ENCODE results near the gene TRIM52.

Gene TRIM52

DNA sequence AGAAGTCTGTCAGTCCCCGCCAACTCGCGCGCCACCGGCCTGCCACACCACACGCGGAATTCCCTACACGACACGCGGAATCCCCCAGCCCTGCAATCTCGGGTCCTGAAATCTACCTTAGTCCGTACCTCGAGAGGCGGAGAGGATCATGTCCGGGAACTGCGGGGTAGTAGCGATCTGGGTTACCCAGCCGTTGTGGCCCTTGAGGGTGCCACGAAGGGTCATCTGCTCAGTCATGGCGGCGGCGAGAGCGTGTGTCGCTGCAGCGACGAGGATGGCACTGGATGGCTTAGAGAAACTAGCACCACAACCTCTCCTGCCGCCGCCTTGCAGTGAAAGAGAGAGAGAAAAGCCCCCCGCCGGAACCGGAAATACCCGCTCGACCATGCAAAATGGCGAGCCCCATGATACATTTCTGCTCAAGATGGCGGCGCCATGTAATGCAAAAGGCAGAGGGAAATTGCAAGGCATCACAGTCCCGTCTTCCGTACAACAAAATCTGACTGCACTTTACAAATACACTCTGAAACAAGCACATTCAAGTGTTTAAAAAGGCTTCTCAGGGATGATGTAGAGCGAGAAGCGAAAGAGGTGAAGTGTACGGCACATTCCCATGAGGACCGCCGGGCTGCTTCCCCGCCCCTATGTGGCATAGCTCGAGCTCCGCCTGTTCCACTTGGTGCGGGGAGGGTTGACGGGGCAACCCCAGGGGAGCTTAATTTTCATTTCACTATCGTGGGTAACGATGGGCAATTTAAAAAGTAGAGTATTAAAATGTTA is 17.2 kb downstream of the TRIM52 start, which contains the start of gene RACK1 (continued):
- TF ChIP-seq ZNF221 (tag by site-specific recombination; IDR thresholded peaks at IDR 0.05; ENCODE audit: borderline replicate concordance) (no peak), ZNF133 (tag by site-specific recombination; IDR thresholded peaks at IDR 0.05) (no peak), ZNF274 (IDR thresholded peaks at IDR 0.05; ENCODE audit: low read length) (no peak), ZNF274 (tag by site-specific recombination; IDR thresholded peaks at IDR 0.05; ENCODE audit: borderline replicate concordance) (no peak), ZXDB (tag by site-specific recombination; IDR thresholded peaks at IDR 0.05) (peak; percentile 81), ZNF510 (tag by site-specific recombination; IDR thresholded peaks at IDR 0.05; ENCODE audit: insufficient replicate concordance) (no peak), ZNF112 (tag by site-specific recombination; IDR thresholded peaks at IDR 0.05) (no peak), ZNF776 (tag by site-specific recombination; IDR thresholded peaks at IDR 0.05; ENCODE audit: borderline replicate concordance) (no peak), ZNF654 (tag by site-specific recombination; IDR thresholded peaks at IDR 0.05; ENCODE audit: low read depth) (no peak), ZNF426 (tag by site-specific recombination; IDR thresholded peaks at IDR 0.05) (no peak), ZNF837 (tag by site-specific recombination; IDR thresholded peaks at IDR 0.05) (0 out of 2 replicates have a peak, but pooled peaks have one; percentile 27), ZNF239 (tag by site-specific recombination; IDR thresholded peaks at IDR 0.05) (0 out of 2 replicates have a peak, but pooled peaks have one; percentile 52), KLF16 (tag by site-specific recombination; IDR thresholded peaks at IDR 0.05) (no peak), ZBTB21 (tag by site-specific recombination; IDR thresholded peaks at IDR 0.05) (no peak), GLI2 (tag by site-specific recombination; IDR thresholded peaks at IDR 0.05; ENCODE audit: borderline replicate concordance, low read depth) (no peak), ZNF658 (tag by site-specific recombination; IDR thresholded peaks at IDR 0.05) (no peak), ZNF174 (tag by site-specific recombination; IDR thresholded peaks at IDR 0.05) (no peak), ZNF248 (tag by site-specific recombination; IDR thresholded peaks at IDR 0.05) (no peak), KLF7 (tag by site-specific recombination; IDR thresholded peaks at IDR 0.05; ENCODE audit: borderline replicate concordance) (no peak), ZNF792 (tag by site-specific recombination; IDR thresholded peaks at IDR 0.05) (no peak), GLIS1 (tag by site-specific recombination; IDR thresholded peaks at IDR 0.05) (peak; percentile 49; the same call in 1 of the 2 replicates), ZNF335 (tag by site-specific recombination; conservative IDR thresholded peaks at IDR 0.05) (peak; percentile 96), ZNF664 (tag by site-specific recombination; IDR thresholded peaks at IDR 0.05) (no peak), MEIS1 (CRISPR knock-in tag; IDR thresholded peaks at IDR 0.05; ENCODE audit: borderline replicate concordance) (no peak)
- TF ChIP-seq, protein P1, sequence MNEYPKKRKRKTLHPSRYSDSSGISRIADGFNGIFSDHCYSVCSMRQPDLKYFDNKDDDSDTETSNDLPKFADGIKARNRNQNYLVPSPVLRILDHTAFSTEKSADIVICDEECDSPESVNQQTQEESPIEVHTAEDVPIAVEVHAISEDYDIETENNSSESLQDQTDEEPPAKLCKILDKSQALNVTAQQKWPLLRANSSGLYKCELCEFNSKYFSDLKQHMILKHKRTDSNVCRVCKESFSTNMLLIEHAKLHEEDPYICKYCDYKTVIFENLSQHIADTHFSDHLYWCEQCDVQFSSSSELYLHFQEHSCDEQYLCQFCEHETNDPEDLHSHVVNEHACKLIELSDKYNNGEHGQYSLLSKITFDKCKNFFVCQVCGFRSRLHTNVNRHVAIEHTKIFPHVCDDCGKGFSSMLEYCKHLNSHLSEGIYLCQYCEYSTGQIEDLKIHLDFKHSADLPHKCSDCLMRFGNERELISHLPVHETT (tag by site-specific recombination; IDR thresholded peaks at IDR 0.05): peak; percentile 71
- TF ChIP-seq, protein P2, sequence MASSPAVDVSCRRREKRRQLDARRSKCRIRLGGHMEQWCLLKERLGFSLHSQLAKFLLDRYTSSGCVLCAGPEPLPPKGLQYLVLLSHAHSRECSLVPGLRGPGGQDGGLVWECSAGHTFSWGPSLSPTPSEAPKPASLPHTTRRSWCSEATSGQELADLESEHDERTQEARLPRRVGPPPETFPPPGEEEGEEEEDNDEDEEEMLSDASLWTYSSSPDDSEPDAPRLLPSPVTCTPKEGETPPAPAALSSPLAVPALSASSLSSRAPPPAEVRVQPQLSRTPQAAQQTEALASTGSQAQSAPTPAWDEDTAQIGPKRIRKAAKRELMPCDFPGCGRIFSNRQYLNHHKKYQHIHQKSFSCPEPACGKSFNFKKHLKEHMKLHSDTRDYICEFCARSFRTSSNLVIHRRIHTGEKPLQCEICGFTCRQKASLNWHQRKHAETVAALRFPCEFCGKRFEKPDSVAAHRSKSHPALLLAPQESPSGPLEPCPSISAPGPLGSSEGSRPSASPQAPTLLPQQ (tag by site-specific recombination; IDR thresholded peaks at IDR 0.05): no peak; the same call in none of the 2 replicates
- TF ChIP-seq, protein P3, sequence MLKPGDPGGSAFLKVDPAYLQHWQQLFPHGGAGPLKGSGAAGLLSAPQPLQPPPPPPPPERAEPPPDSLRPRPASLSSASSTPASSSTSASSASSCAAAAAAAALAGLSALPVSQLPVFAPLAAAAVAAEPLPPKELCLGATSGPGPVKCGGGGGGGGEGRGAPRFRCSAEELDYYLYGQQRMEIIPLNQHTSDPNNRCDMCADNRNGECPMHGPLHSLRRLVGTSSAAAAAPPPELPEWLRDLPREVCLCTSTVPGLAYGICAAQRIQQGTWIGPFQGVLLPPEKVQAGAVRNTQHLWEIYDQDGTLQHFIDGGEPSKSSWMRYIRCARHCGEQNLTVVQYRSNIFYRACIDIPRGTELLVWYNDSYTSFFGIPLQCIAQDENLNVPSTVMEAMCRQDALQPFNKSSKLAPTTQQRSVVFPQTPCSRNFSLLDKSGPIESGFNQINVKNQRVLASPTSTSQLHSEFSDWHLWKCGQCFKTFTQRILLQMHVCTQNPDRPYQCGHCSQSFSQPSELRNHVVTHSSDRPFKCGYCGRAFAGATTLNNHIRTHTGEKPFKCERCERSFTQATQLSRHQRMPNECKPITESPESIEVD (tag by site-specific recombination; IDR thresholded peaks at IDR 0.05): no peak; the same call in 1 of the 2 replicates
- TF ChIP-seq, protein P4, sequence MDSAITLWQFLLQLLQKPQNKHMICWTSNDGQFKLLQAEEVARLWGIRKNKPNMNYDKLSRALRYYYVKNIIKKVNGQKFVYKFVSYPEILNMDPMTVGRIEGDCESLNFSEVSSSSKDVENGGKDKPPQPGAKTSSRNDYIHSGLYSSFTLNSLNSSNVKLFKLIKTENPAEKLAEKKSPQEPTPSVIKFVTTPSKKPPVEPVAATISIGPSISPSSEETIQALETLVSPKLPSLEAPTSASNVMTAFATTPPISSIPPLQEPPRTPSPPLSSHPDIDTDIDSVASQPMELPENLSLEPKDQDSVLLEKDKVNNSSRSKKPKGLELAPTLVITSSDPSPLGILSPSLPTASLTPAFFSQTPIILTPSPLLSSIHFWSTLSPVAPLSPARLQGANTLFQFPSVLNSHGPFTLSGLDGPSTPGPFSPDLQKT (IDR thresholded peaks at IDR 0.05; ENCODE audit: borderline replicate concordance, low read depth, low read length): no peak
- TF ChIP-seq, protein P5, sequence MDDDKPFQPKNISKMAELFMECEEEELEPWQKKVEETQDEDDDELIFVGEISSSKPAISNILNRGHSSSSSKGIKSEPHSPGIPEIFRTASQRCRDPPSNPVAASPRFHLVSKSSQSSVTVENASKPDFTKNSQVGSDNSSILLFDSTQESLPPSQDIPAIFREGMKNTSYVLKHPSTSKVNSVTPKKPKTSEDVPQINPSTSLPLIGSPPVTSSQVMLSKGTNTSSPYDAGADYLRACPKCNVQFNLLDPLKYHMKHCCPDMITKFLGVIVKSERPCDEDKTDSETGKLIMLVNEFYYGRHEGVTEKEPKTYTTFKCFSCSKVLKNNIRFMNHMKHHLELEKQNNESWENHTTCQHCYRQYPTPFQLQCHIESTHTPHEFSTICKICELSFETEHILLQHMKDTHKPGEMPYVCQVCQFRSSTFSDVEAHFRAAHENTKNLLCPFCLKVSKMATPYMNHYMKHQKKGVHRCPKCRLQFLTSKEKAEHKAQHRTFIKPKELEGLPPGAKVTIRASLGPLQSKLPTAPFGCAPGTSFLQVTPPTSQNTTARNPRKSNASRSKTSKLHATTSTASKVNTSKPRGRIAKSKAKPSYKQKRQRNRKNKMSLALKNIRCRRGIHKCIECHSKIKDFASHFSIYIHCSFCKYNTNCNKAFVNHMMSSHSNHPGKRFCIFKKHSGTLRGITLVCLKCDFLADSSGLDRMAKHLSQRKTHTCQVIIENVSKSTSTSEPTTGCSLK (tag by site-specific recombination; IDR thresholded peaks at IDR 0.05): no peak
- TF ChIP-seq, protein P6, sequence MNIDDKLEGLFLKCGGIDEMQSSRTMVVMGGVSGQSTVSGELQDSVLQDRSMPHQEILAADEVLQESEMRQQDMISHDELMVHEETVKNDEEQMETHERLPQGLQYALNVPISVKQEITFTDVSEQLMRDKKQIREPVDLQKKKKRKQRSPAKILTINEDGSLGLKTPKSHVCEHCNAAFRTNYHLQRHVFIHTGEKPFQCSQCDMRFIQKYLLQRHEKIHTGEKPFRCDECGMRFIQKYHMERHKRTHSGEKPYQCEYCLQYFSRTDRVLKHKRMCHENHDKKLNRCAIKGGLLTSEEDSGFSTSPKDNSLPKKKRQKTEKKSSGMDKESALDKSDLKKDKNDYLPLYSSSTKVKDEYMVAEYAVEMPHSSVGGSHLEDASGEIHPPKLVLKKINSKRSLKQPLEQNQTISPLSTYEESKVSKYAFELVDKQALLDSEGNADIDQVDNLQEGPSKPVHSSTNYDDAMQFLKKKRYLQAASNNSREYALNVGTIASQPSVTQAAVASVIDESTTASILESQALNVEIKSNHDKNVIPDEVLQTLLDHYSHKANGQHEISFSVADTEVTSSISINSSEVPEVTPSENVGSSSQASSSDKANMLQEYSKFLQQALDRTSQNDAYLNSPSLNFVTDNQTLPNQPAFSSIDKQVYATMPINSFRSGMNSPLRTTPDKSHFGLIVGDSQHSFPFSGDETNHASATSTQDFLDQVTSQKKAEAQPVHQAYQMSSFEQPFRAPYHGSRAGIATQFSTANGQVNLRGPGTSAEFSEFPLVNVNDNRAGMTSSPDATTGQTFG (tag by site-specific recombination; IDR thresholded peaks at IDR 0.05; ENCODE audit: borderline replicate concordance): no peak
